A673 (cell line): ENCODE data around the gene GH2.
"Not testable (repeated sequence)": the region's sequence is repeated elsewhere in the genome, so short reads cannot be mapped to it uniquely, and the experiment has no call there.

Experiments used
- CTCF ChIP-seq: fragments of 300-800, 200-600 bp; sonication (generic); conservative IDR thresholded peaks from 2 replicates; pipeline ENCODE4 v1.5.1; 2017; ENCODE audit warnings: low read depth, mild to moderate bottlenecking, antibody characterized with exemption, low read length, moderate library complexity, mixed read lengths
- EZH2 ChIP-seq: fragments of 200-600 bp; sonication (generic); IDR thresholded peaks from 2 replicates; pipeline ENCODE4 v1.6.1; 2017; ENCODE audit warnings: borderline replicate concordance, low read depth, mild to moderate bottlenecking, mixed read lengths, antibody characterized with exemption, low read length; ENCODE audit not compliant: poor library complexity, severe bottlenecking

DNA sequence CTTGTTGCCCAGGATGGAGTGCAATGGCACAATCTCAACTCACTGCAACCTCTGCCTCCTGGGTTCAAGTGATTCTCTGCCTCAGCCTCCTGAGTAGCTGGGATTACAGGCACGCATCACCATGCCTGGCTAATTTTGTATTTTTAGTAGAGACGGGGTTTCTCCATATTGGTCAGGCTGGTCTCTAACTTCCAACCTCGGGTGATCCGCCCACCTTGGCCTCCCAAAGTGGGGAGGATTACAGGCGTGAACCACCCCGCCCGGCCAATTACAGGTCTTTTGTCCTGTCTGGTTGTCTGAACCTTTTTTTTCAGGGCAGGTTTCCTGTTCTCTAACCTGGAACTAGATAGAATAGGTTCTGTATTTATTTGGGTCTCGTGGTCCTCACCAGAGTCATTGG is 25.3 kb downstream of the GH2 start:
- not testable (repeated sequence) for TF ChIP-seq CTCF, EZH2
